Islet precursor cell (in vitro differentiated cells): ENCODE measurements around the gene SNED1.

Experiments
- DNase-seq: peaks from one replicate; pipeline ENCODE4 v3.0.0-alpha.2; 2018

SNED1 gene

DNA sequence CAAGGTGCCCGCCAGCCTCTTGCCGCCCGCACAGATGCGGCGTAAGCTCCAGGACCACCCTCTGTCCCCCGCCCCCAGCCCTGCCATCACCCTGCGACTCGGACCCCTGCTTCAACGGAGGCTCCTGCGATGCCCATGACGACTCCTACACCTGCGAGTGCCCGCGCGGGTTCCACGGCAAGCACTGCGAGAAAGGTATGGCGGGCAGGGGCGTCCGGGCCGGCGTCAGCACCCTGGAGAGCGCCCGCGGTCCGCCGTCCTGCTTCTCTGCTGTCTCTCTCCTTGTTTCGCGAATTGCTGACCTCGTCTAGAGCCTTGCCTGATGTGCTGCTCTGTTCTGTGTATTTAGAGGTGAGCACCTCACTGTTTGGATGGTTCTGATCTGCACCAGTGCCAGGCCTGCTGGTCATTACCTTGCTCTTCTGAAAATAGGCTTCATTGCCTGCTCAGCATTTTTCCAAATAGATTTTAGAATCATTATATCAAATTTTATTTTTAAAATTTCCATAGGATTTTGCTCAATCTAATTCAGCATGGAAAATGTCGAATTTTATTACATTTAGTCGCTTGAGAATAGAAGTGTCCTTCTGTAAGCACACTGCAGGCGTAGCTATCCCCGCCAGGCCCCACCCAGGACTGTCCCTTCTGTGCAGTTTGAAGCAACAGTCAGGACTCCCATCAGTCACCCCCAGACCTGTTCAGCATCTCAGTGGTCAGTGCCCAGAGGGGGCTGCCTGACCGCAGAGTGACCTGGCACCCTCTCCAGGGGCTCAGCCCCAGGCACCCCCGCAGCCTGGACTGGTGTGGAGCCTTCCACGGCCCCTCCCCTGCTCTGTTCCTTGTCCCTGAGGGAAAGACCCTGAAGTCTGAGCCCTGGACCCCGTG, 51.6 kb downstream of the SNED1 start:
- peak; percentile 83 for DNase-seq

DNA sequence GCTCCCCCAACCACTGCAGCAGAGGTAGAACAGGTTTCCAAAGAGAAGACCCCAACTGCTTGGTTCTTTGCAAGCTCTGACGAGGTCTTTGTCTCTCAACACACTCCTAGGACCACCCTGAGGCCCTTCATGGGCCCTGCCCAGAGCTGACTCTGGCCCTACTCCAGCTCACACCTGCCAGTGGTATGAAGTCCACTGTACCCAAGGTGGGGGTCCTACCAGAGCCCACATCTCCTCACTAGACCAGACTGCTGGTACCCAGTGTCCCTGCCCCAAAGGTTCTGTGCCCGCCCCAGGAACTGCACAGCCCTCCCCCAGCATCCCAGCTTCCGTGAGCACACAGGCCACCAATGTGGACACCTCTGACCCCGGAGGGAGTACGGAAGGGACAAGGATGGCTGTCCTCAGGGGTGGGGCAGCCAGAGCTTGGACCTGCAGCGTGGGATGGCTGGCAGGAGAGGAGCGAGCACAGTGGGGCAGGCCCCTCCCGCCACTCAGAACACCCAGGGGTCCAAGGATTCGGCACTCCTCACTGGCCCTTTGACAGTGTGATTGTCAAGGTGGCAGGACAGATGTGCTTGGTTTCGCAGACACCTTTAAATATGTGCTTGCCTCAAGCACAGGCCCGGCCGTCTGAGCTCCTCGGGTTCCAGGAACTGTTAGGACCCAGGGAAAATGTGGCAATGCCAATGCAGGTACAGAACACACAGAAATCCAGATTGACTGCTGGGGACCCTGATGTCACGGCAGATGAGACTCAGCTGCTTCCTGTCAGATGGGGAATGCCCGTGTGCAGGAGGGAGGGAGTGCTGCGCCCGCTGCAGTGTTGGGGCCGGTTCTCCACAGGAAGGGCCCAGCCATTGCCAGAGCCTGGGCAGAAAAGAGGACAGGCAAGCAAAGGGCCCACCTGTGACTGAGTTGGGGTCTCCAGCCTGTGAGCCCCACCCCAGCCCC, 52.5 kb downstream of the SNED1 start:
- DNase-seq = no peak

GRCh38 chr2:241051578-241052487, 53.4 kb downstream of the SNED1 start:
- DNase-seq = no peak

- no peak for DNase-seq
Observed at GRCh38 chr2:241052677-241053360, 54.4 kb downstream of the SNED1 start.

GRCh38 chr2:241053576-241054251, 55.3 kb downstream of the SNED1 start:
- DNase-seq = no peak

GRCh38 chr2:241061275-241061674, 62.9 kb downstream of the SNED1 start:
- no peak for DNase-seq

DNA sequence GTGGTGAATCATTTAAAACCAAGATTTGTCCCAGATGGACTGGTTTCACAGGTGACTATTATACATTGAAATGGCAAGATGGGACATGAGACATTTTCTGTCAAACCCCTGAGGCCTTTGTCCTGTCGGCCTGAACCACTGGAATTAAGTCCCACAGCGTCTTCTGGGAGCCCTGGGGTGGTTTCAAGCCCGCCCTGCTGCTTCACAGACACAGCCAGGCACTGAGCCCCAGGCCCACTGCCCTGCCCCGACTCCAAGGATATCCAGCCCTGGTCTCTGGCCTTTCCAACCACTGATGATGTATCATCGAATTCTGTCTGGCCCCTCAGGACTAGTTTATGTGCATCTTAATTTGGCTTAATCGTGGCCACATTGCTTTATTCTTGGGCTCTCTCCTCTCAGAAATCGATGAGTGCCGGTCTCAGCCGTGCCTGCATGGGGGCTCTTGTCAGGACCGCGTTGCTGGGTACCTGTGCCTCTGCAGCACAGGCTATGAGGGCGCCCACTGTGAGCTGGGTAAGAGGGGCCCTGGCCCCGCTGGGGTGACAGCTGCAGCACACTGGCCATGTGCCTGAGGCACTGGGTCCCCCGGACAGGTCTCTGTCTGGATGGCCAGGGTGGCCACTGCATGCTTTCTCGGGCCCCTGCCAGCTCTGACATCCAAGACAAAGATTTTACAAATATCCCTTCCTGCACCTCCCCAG, 64.1 kb downstream of the SNED1 start:
- peak; percentile 58 for DNase-seq

- no peak for DNase-seq
Observed at GRCh38 chr2:241063093-241063551, 64.7 kb downstream of the SNED1 start.

GRCh38 chr2:241063587-241063986, 65.2 kb downstream of the SNED1 start:
- no peak for DNase-seq

GRCh38 chr2:241064008-241064801, 65.8 kb downstream of the SNED1 start:
- DNase-seq = peak; percentile 56

DNA sequence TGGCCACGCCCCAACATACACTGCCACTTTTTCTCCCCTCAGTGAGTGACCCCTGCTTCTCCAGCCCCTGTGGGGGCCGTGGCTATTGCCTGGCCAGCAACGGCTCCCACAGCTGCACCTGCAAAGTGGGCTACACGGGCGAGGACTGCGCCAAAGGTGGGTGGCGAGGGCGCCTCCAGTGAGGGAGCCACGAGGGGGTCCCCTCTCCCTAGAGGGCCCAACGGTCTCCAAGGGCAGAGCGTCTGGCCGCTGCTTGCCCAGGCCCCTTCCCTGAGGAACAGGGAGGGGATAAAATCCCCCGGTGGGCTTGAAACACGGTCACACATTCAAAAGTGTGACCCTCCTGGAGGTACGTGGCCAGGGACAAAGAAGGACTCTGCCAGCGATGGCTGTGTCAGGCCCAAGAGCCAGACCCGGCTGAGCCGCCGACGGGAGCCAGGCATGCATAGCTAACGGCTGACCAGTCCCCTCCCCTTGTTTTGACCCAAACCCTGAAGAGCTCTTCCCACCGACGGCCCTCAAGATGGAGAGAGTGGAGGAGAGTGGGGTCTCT, 66.5 kb downstream of the SNED1 start:
- DNase-seq = no peak

GRCh38 chr2:241065355-241065803, 67.0 kb downstream of the SNED1 start:
- peak; percentile 48 for DNase-seq

GRCh38 chr2:241066171-241066892, 67.9 kb downstream of the SNED1 start:
- peak; percentile 51 for DNase-seq

DNA sequence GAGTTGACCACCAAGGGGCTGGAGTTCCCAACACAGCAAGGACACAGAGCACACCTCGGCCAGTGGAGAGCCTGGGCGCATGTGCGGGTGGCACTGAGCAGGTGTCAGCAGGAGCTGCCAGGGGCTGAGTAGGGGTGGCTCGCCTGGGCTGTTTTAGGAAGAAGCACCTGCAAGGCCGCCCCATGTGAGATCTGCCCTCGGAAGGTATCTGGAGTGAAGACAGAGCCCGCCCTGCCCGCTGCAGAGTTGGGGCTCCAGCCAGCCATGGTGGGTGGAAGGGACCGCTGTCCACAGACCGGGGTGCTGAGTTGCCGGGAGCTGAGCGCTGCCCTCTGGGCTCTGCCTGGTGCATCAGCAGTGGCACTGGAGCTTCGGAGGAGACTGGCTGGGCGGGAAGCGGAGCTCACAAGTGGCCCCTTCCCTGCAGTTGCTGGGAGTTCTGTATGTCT, 68.5 kb downstream of the SNED1 start:
- DNase-seq = peak; percentile 68

DNA sequence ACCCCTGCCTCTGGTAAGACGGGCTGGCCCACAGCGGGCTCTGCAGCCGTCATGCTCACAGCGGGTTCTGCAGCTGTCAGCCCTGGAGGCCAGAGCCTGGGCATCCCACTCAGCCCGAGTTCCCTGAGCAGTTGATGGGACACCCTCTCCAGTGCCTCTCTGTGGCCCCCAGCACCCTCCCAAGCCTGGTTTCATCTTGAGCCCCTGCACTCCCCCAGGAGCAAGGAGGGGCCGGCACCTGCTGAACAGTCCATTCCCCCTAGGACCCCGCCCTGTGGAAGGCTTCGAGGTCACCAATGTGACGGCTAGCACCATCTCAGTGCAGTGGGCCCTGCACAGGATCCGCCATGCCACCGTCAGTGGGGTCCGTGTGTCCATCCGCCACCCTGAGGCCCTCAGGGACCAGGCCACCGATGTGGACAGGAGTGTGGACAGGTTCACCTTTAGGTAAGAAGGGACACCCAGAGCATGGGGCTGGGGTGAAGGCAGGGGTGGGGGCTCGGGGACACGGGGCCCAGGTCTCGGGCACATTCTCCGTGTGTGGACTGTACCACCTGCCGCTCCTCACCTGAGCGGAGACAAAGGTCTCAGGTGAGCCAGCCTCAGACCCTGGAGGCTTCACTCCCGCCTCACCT, 69.2 kb downstream of the SNED1 start:
- peak; percentile 47 for DNase-seq

DNA sequence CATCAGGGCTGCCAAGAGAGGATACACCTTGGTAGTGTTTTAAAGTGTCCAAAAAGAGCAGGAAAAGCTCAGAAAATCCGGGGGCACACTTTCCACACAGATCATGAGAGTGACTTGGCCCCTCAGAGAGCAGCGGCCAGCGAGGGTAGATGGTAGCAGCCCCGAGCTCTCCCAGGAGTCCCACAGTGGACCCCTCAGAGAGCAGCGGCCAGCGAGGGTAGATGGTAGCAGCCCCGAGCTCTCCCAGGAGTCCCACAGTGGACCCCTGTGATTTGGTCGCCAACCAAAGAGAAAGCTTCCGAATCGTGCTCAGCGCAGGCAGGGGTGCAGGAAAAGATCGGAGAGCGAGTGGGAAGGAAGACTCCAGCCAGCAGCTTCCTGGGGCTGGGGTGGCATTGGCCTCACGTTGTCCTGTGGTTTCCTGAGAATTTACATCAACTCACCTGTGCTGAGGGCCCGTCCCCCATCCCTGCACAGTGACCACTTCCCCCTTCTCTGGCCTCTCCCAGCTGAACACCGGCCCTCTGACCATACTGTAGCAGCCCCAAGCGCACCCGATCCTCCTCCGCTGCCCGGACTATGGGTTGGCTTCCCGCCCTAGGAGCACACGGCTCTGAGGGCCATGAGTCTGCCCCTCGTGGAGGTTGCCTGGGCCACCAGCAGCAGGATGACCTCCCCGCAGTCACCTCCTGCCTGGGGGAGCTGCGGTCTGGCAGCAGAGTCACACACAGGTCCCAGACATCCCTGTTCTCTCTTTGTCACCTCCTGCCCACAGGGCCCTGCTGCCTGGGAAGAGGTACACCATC, 69.9 kb downstream of the SNED1 start:
- DNase-seq = peak; percentile 46
